NCI-H1436 treated with DMSO at 0.1 percent for 48 hours (cell line): ENCODE results near the gene LRPAP1.

Experiments
- DNase-seq: peaks from one replicate; lab custom pipeline; 2025; lab: John Stamatoyannopoulos, UW

The LRPAP1 gene

GRCh38 chr4:3531318-3531878, 824 bp downstream of the LRPAP1 start:
- no peak for DNase-seq

DNA sequence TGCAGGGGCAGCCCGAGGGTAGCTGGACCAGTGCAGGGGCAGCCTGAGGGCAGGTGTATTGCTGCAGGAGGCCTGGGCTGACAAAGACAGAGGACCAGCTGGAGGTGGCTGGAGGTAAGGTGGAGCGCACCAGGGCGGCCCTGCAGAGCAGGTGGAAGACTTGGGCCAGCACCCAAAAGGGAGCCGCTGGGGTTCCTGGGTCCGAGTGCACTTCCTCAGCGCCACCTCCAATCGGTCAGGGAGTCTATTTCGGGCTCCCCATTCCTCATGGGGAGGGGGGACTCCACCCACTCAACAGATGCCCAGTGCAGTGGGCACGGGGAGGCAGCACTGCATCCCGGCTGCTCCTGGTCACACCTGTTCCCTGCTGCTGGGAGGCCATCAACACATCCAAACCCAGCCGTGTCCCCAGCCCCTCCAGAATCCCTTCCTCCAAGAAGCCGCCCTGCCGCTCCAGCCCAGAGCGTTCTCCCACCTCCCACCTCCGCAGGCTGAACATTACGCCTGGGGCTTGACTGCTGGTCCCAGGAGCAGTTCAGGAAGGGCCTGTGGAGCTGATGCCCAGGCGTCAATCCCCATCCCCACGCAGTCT, 1.5 kb downstream of the LRPAP1 start:
- DNase-seq = no peak

- no peak for DNase-seq
Observed at GRCh38 chr4:3530051-3530450, 2.2 kb downstream of the LRPAP1 start.

- DNase-seq = no peak
Observed at GRCh38 chr4:3529363-3529762, 2.9 kb downstream of the LRPAP1 start.

- no peak for DNase-seq
Observed at GRCh38 chr4:3527914-3528876, 4.0 kb downstream of the LRPAP1 start.

- no peak for DNase-seq
Observed at GRCh38 chr4:3527101-3527913, 4.9 kb downstream of the LRPAP1 start.

DNA sequence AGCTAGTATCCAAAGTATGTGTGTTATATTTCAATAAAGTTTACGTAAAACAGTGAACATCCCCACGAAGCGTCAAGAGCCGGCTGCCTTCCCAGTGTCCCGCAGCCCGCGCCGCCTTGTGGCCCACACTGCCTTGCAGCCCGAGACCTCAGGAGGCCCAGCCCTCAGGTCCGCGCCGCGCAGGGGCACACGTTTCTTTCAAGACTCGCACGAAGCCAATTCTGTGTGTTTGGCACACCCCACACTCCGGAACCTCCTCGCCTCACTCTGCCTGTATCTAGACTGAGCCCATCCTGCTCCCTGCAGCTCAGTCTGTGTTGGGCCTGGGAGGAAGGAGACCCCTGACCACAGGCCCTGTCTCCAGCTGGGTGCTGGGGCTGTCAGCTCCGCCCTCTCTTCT, 5.8 kb downstream of the LRPAP1 start:
- no peak for DNase-seq

GRCh38 chr4:3525532-3526430, 6.4 kb downstream of the LRPAP1 start:
- no peak for DNase-seq

DNA sequence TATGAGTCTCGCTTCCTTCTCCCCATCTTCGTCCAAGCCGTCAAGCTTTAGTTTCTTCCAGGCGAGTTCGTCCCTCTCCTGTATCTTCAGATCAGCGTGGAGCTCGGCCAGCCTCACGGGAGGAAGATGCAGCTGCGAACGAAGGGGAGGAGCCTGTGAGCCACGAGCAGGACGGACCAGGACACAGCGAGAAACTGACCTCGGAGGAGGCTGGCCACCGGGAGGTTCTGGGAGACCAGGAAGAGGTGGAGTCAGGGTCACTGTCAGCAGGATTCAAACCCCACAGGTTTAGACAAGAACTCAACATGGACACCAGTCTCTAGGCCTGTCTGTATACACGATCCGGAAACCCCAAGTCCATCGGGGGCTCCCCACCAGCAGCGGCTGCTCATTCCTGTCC, 7.3 kb downstream of the LRPAP1 start:
- DNase-seq = no peak

DNA sequence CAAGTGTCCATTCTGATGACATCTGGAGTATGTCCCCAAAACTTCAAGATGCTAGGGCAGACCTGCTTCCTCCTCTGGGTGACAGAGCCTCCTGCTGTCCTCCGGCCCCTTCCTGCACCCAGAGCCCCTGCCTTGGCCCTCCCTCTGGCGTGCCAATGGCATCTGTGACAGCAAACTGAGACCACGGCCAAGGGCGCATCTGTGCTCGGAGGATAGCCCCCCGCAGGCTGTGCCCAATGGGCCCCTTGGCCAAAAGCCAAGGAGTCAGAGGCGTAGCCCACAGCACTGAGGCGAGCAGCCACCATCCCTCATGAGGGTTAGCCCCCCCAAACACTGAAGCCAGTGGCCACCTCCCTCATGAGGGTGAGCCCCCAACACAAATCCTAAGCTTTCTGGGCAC, 7.9 kb downstream of the LRPAP1 start:
- no peak for DNase-seq

GRCh38 chr4:3523628-3524221, 8.5 kb downstream of the LRPAP1 start:
- DNase-seq = no peak

DNA sequence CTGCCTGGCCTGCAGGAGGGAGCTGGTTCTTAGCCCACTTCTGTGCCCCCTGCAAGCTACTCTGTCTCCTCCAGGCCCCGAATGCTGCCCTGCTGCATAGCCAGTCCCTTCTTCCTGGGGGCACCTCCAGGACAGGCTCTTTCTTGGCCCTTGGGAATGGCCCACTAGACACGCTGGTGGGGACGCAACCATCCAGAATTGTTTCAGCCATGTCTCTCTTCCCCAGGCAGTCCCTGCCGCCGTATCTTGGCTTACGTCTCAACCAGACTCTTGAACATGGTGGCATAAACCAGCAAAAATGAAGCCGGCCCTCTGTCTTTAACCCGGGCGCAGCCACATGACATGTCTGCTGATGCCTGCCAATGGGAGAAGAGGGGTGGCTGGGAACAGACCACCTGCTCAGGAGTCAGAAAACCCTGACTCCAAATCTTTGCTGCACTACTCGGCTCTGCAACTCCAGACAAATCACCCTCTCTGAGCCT, 9.0 kb downstream of the LRPAP1 start:
- no peak for DNase-seq

DNA sequence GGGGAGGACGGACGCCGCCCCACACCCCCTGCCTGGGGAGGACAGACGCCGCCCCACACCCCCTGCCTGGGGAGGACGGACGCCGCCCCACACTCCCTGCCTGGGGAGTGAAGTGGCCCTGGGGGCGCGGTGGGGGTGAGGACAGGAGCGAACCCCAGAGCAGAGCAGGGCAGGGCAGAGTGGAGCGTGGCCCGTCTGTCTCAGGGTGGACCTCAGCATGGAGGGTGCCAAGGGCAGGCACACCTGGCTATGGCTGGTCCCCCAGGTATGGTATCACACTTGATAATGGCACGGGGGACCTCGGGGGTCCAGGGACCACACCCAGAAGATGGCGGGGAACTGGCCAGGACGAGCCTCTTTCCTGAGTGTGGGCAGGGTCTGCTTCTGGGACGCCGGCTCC, 9.6 kb downstream of the LRPAP1 start:
- DNase-seq = no peak

GRCh38 chr4:3522326-3522640, 9.9 kb downstream of the LRPAP1 start:
- no peak for DNase-seq

DNA sequence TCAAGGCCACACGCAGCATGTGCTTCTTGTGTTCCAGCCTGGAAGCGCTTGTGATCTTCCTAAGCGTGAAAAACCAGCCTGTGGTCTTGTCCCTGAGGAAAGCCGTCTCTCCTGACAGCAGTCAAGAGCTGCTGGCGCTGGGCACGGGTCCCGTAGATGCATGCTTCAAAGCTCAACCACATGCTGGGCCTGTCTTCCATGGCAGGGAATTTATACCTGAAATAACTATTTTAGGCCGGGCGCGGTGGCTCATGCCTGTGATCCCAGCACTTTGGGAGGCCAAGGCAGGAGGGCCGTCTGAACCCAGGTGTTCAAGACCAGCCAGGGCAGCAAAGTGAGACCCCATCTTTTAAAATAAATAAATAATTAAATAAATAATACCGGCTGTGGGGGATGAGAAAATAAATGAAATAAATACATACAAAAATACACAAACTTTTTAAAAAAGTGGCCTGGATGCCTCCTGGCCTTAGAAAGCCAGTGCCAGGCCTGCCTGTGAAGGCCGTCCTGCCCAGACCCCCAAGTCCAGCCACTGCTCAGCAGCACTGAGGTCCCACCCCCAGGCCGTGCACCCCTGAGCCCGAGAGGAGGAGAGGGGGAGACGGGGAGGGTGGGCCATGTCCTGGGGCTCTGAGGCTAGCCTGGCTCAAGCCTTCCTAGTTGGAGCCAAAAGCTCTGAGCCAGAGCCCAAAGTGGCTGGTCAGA, 10.4 kb downstream of the LRPAP1 start:
- no peak for DNase-seq

DNA sequence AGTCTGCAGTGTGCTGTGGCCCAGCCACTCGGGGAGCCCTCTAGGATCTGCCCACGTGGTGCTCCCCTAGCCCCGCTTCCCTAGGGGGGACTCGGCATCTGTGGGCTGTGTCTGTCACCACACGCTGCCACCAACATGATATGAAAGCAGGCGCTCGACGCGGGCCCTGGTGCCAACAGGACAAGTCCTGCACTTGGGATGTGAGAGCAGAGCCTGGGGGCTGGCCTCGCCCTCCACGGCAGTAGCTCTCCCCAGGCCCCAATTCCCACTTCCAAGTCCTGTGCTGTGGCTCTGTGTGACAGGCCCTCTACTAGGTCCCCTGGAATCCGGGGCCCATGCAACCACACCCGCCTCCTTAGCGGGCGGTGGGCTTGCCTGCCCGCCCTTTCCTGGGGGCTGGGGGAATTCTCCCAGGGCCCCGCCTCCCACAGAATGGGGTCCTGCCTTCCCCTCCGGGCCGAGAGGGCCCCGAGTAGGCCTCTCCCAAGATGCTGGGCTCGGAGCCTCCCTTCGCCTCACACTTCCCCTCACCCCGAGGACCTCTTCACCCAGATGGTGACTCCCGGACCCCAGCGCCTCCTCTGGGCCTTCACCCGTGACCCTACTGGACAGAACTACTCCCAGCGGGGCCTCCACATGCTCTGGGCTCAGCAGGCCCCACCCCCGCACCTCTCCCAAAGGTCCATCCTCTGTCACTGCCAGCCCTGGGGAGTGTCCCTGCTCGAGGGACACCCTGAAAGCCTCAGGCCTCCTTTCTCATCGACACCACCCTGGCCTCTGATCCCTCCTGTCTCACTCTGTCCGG, 11.2 kb downstream of the LRPAP1 start:
- DNase-seq = no peak

DNA sequence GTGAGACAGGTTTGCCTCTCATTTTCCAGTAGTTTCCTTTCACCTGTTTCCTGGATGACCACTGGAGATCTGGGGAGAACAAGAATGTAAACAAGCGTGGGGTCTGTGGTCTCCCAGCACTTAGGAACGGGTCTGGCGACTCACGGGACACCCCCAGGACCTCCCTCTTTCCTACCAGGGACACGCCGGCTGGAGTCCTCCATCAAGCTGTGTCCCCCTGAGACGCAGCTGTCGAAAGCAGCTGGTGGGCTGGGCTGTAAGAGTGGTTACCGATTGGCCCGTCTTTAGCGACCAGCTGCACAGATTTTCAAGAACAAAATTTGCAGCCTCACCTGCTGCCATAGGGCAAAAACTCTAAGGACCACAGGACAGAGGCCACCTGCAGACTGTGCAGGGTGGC, 11.9 kb downstream of the LRPAP1 start:
- DNase-seq = no peak

- DNase-seq = no peak
Observed at GRCh38 chr4:3519468-3520264, 12.6 kb downstream of the LRPAP1 start.

DNA sequence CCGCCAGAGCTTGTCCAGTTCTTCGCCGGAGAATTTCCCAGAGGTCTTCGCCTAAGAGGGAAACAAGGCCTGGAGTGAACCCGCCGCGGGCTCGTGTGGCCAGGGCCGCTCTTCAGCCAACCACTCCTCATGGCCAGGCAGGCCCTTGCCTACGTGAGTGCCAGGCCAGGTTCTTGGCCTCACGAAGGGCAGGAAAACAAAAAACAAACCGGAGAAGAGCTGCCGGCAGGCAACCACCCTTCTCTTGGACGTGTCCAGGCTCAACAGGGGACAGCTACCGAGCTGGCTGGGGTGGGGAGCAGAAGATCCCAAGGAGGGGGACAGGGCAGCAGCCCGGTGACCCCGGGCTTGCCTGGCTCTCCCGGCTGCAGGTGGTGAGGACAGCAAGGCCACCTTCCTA, 13.3 kb downstream of the LRPAP1 start:
- no peak for DNase-seq
